ENCODE results near the gene TOMM20. TPM values are rescaled to one million over a fixed set of nuclear protein-coding genes. Genes with fewer than 3 reads are reported as not detected.

TOMM20 gene
- total RNA-seq, 1 experiment from 2014 or later, result 184 TPM

DNA sequence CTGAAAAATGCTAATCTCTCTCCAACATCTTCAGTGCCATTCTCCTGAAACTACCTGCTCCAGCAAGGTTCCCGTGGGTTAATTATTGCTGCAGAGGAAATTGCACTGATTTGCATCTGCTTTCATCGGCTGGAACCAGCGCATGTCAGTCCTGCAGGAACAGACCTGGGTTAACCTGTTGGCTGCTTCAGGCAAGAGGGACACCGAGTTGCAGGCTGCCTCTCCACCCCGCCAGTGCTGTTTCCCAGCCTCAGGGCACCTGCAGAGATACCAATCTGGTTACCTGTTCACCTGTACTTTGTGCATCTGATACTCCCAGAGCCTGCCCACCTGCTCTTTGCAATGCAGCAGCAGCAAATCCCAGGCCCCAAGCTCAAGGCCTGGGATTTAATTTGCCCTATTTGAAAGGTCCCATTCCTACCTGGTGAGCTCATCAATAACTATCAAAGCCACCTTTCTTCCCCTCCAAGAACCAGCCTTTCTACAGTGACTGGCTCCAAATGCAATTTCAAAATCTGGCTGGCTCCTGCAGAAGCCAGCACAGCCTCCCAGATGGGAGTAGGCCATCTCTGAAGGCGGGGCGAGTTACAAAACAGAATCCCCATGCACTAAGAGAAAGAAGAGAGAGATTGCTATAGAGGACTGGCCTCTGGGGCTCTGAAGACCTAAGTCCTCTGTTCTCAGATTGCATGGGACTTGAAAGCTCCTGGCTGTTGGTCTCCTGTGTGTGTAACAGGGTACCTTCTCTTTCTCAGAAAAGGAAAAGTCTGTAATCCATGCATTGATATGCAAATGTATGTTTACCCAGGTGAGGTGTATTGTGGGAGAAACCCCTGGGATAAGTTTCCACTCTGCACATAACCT is 67.8 kb downstream of the TOMM20 start:
- intact Hi-C loops (cut with micrococcal nuclease), result loop anchor here (10.0 kb wide), 1 partner anchor 186 kb away; no protein-coding TSS in a partner anchor
- ChIA-PET POLR2A (no interaction called here), RAD21 (ENCODE audit: low non-redundant PET in 1 of 2, low total read pairs in 2 of 2, uncharacterized antibody in 2 of 2, unreplicated experiment in 2 of 2) (no interaction called here), CTCF (no interaction called here)
- Histone ChIP-seq H3K4me2 (ENCODE audit: low read length) (no peak overlapping the region), H3K27me3 (ENCODE audit: insufficient read depth, low read length) (no peaks in the 10 kb centered on the region; the same call in 1 of the 2 replicates), H3K4me3 (replicated peaks in 1 of 2; ENCODE audit: low read depth in 1 of 2, low read length in 2 of 2) (no peak overlapping the region), H4K20me1 (ENCODE audit: insufficient read depth) (no peaks in the 10 kb centered on the region), H3K79me2 (ENCODE audit: insufficient read depth, low read length) (no peaks in the 10 kb centered on the region), H3K36me3 (ENCODE audit: control insufficient read depth in 1 of 2, insufficient read depth in 2 of 2, low read length in 2 of 2) (no peaks in the 10 kb centered on the region), H3K9ac (ENCODE audit: low read length) (no peak overlapping the region), H3K9me2 (ENCODE audit: insufficient read depth) (no peaks in the 10 kb centered on the region), H3K9me3 (ENCODE audit: control insufficient read depth in 1 of 2, insufficient read depth in 1 of 2, low read depth in 1 of 2, low read length in 2 of 2) (no peaks in the 10 kb centered on the region), H3K27ac (ENCODE audit: low read depth, low read length) (no peak overlapping the region), H3K4me1 (ENCODE audit: control insufficient read depth in 1 of 2, insufficient read depth in 2 of 2, low read length in 2 of 2) (peaks cover 0 to 15% of the 10 kb centered on the region in 2 experiments; a peak in 3 of 4 replicates), H2AFZ (ENCODE audit: low read depth, low read length, poor library complexity, severe bottlenecking) (no peak overlapping the region)
- DNase-seq (ENCODE audit: low read depth, low spot score), result no peak
- ATAC-seq, result peak; percentile 34
- no TSS peak for BruUV-seq (replicated peaks)
- TF ChIP-seq CEBPB (IDR thresholded peaks at IDR 0.05; ENCODE audit: low read depth), result no peak
- no peak for TF ChIP-seq SRF (IDR thresholded peaks at IDR 0.05; ENCODE audit: low read depth)
- TF ChIP-seq EZH2phosphoT487 (IDR thresholded peaks at IDR 0.05; ENCODE audit: borderline replicate concordance), result no peak
- TF ChIP-seq, protein P1, sequence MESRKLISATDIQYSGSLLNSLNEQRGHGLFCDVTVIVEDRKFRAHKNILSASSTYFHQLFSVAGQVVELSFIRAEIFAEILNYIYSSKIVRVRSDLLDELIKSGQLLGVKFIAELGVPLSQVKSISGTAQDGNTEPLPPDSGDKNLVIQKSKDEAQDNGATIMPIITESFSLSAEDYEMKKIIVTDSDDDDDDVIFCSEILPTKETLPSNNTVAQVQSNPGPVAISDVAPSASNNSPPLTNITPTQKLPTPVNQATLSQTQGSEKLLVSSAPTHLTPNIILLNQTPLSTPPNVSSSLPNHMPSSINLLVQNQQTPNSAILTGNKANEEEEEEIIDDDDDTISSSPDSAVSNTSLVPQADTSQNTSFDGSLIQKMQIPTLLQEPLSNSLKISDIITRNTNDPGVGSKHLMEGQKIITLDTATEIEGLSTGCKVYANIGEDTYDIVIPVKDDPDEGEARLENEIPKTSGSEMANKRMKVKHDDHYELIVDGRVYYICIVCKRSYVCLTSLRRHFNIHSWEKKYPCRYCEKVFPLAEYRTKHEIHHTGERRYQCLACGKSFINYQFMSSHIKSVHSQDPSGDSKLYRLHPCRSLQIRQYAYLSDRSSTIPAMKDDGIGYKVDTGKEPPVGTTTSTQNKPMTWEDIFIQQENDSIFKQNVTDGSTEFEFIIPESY (IDR thresholded peaks at IDR 0.05; ENCODE audit: extremely low read depth, insufficient replicate concordance, low read length), result no peak
- TF ChIP-seq ZFX (IDR thresholded peaks at IDR 0.05), result no peak
- TF ChIP-seq EZH2 (IDR thresholded peaks at IDR 0.05), result no peak
- TF ChIP-seq, protein P2, sequence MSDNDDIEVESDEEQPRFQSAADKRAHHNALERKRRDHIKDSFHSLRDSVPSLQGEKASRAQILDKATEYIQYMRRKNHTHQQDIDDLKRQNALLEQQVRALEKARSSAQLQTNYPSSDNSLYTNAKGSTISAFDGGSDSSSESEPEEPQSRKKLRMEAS (IDR thresholded peaks at IDR 0.05), result no peak
- TF ChIP-seq, protein P3, sequence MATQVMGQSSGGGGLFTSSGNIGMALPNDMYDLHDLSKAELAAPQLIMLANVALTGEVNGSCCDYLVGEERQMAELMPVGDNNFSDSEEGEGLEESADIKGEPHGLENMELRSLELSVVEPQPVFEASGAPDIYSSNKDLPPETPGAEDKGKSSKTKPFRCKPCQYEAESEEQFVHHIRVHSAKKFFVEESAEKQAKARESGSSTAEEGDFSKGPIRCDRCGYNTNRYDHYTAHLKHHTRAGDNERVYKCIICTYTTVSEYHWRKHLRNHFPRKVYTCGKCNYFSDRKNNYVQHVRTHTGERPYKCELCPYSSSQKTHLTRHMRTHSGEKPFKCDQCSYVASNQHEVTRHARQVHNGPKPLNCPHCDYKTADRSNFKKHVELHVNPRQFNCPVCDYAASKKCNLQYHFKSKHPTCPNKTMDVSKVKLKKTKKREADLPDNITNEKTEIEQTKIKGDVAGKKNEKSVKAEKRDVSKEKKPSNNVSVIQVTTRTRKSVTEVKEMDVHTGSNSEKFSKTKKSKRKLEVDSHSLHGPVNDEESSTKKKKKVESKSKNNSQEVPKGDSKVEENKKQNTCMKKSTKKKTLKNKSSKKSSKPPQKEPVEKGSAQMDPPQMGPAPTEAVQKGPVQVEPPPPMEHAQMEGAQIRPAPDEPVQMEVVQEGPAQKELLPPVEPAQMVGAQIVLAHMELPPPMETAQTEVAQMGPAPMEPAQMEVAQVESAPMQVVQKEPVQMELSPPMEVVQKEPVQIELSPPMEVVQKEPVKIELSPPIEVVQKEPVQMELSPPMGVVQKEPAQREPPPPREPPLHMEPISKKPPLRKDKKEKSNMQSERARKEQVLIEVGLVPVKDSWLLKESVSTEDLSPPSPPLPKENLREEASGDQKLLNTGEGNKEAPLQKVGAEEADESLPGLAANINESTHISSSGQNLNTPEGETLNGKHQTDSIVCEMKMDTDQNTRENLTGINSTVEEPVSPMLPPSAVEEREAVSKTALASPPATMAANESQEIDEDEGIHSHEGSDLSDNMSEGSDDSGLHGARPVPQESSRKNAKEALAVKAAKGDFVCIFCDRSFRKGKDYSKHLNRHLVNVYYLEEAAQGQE (IDR thresholded peaks at IDR 0.05; ENCODE audit: low read depth), result no peak
- TF ChIP-seq TCF7L2 (IDR thresholded peaks at IDR 0.05; ENCODE audit: borderline replicate concordance, extremely low read depth, insufficient read depth, insufficient read length), result no peak
- TF ChIP-seq, protein P4, sequence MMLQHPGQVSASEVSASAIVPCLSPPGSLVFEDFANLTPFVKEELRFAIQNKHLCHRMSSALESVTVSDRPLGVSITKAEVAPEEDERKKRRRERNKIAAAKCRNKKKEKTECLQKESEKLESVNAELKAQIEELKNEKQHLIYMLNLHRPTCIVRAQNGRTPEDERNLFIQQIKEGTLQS (IDR thresholded peaks at IDR 0.05), result no peak
- TF ChIP-seq SP1 (IDR thresholded peaks at IDR 0.05; ENCODE audit: low read depth), result no peak
- no peak for TF ChIP-seq EGR1 (IDR thresholded peaks at IDR 0.05; ENCODE audit: low read depth)
- TF ChIP-seq JUND (IDR thresholded peaks at IDR 0.05), result no peak
- no peak for TF ChIP-seq POLR2A (IDR thresholded peaks at IDR 0.05; ENCODE audit: borderline replicate concordance, extremely low read depth, insufficient read depth, insufficient read length)
- TF ChIP-seq ZNF274 (IDR thresholded peaks at IDR 0.05; ENCODE audit: low read depth, low read length), result no peak
- TF ChIP-seq POLR2AphosphoS5 (IDR thresholded peaks at IDR 0.05; ENCODE audit: low read depth, low read length), result no peak
- TF ChIP-seq, protein P5, sequence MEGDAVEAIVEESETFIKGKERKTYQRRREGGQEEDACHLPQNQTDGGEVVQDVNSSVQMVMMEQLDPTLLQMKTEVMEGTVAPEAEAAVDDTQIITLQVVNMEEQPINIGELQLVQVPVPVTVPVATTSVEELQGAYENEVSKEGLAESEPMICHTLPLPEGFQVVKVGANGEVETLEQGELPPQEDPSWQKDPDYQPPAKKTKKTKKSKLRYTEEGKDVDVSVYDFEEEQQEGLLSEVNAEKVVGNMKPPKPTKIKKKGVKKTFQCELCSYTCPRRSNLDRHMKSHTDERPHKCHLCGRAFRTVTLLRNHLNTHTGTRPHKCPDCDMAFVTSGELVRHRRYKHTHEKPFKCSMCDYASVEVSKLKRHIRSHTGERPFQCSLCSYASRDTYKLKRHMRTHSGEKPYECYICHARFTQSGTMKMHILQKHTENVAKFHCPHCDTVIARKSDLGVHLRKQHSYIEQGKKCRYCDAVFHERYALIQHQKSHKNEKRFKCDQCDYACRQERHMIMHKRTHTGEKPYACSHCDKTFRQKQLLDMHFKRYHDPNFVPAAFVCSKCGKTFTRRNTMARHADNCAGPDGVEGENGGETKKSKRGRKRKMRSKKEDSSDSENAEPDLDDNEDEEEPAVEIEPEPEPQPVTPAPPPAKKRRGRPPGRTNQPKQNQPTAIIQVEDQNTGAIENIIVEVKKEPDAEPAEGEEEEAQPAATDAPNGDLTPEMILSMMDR (IDR thresholded peaks at IDR 0.05 in 2 of 3, conservative IDR thresholded peaks at IDR 0.05 in 1 of 3; ENCODE audit: borderline replicate concordance in 1 of 3, insufficient read depth in 1 of 3, low read depth in 2 of 3, low read length in 2 of 3), result no peak
- TF ChIP-seq FOSL1 (IDR thresholded peaks at IDR 0.05; ENCODE audit: low read depth), result no peak
- TF ChIP-seq RAD21 (IDR thresholded peaks at IDR 0.05; ENCODE audit: low read depth), result no peak
